DOHH2 (cell line): ENCODE measurements around the gene ANKRD16.

ENCODE experiments used
- EZH2phosphoT487 ChIP-seq: fragments of 200-600 bp; sonication (generic); IDR thresholded peaks from 2 replicates; pipeline ENCODE4 v1.6.1; 2017; ENCODE audit warnings: borderline replicate concordance, mild to moderate bottlenecking, antibody characterized with exemption, low read length, moderate library complexity, mixed read lengths
- TF ChIP-seq, protein P1 (sequence below): fragments of 200-600 bp; sonication (generic); IDR thresholded peaks from one replicate; pipeline ENCODE4 v1.5.1; 2014; ENCODE audit warnings: antibody characterized with exemption, mild to moderate bottlenecking, low read depth, low read length; ENCODE audit not compliant: poor library complexity, severe bottlenecking

- TF ChIP-seq, protein P1, sequence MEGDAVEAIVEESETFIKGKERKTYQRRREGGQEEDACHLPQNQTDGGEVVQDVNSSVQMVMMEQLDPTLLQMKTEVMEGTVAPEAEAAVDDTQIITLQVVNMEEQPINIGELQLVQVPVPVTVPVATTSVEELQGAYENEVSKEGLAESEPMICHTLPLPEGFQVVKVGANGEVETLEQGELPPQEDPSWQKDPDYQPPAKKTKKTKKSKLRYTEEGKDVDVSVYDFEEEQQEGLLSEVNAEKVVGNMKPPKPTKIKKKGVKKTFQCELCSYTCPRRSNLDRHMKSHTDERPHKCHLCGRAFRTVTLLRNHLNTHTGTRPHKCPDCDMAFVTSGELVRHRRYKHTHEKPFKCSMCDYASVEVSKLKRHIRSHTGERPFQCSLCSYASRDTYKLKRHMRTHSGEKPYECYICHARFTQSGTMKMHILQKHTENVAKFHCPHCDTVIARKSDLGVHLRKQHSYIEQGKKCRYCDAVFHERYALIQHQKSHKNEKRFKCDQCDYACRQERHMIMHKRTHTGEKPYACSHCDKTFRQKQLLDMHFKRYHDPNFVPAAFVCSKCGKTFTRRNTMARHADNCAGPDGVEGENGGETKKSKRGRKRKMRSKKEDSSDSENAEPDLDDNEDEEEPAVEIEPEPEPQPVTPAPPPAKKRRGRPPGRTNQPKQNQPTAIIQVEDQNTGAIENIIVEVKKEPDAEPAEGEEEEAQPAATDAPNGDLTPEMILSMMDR, result no peak
- TF ChIP-seq EZH2phosphoT487, result no peak
These were observed 18.1 kb downstream of the ANKRD16 start for GRCh38 chr10:5871596-5871995.
